GM21825 (cell line): ENCODE measurements around the gene RPRML.
"Not testable (repeated sequence)": the region's sequence is repeated elsewhere in the genome, so short reads cannot be mapped to it uniquely, and the experiment has no call there.

Experiments
- ATAC-seq: cut with Tn5 transposase; IDR thresholded peaks from one replicate; pipeline ENCODE4 v1.9.1; 2021; ENCODE audit warnings: mild to moderate bottlenecking, moderate library complexity; ENCODE audit not compliant: unreplicated experiment

Gene RPRML

DNA sequence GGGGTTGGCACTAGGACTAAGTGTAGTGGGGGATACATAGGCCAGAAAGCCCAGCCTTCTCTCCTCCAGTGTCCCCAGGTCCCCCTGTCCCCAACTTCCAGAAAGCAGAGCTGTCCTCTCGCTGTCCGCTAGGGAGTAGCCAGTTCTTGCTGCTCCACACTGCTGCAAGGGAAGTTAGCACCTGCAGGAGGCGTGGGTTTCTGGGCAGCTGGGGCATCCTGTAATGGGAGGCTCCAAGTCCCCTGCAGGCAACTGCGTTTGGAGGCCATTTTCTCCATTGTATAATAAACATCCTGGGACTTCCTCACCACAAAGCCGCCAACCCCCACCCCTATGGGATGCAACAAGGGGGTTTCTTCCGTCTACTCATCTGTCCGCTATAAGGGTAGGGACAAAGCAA lies 1.7 kb downstream of the RPRML start:
- no peak for ATAC-seq

DNA sequence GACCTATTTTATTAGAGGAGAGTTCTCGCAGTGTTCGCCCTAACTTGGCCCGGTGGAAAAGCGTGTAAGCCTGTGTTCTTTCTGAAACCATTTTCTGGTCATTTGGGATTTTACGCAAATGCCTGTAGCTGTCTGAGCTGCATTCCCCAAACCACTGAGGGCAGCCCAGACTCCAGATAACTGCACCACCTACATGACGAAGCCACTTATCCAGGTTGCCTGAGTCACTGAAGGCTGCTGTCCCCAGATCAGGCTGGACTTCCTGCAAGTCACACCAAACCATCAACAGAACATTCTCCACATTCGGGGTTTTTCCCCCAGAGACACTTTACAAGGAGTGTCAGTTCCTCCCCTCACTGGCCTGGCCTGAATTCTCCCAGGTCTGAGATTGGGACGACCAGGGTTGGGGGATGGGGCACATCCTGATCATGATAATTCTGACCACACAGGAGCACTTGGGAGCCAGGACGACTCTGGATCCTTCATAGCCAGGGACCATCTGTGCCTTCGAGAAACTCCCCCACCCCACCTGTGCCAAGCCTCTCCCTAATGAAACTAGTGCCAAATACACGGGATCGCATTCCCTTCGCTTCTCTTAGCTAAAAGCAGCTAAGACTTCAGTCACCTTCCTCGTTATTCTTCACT lies 2.3 kb downstream of the RPRML start:
- ATAC-seq: no peak

DNA sequence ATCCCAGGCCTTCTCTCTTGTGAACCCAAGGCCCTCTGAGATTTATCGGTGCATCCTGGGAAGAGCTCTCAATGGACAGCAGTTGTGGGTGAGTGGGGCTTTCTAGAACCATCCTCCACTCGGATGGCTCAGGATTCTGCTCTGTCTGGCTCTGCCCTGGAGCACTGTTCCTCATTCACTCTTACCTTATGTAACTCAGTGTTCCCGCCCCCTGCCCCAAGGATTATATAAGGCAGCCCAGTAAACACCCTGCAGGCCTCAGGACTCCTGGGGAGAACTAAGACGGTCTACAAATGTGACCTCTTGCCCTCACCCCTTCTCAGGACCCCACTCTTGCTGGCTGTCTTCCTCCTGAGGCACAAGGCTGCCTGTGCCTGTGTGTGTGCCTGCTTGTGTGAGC lies 3.8 kb downstream of the RPRML start:
- ATAC-seq: no peak

DNA sequence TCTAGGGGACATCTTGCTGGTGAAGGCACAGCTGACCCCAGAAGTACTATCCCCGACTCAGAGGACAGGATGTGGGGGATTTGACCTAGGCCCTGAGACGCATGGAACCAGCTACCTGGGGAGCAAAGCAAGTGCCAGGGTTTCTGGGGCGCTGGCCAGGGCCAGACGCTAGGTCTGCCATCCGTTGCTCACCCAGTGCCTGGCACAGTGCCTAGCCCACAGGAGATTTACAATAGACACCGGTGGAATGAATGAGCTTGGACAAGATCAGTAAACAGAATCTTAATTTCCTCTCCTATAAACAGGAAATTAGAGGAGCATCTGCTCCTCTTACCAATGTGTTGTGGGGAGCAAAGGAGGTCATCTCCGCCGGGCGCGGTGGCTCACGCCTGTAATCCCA lies 5.0 kb downstream of the RPRML start:
- ATAC-seq: no peak

DNA sequence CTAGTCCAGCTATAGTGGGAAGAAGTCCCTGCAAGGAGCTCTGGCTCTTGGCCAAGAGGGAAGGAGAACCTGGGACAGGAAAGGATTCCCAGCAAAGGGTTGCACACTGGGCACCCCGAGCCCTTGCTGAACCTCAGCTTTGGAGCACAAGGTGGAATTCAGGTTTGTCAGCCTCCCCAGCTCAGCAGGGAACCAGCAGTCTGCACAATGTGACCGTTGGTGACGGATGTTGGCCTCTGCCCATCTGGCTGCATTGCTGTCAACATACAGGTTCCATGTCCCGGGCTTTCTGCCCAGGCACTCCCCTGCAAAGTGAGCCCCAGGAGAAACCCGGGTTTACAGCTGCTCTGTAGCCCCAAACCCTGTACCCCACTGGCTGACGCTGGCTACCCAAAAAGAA lies 6.7 kb downstream of the RPRML start:
- ATAC-seq: no peak

DNA sequence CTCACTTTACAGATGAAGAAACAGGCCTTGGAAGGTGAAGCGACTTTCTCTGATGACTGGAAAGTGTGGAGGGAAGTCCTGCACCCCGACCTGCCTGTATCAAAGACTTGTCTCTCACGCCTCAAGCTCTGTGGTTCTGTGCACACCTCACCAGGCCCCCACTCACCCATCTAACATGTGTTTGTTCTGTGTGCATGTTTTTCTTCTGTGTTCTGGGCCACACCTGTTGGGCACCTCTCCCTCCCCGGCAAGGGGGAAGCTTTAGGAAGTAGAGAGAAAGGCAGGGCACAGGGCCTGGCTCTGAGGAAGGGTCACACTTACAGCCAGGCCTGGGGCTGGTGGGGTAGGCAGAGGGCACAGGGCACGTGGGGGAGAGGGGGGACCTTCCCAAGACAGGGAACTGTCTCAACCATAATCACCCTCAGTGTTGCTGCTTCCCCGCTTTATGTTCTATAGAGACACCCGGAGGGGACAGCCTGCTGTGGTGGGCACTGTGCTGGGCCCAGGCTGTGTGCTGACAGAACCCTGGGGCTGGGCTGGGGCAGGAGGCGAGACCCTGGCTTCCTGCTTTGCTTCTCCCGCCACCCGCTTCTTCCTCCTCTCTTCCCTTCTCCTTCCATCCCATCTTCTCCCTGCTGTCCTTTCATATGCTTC lies 7.3 kb downstream of the RPRML start:
- no peak for ATAC-seq

GRCh38 chr17:46968896-46969295 lies 10.2 kb downstream of the RPRML start:
- ATAC-seq: no peak

DNA sequence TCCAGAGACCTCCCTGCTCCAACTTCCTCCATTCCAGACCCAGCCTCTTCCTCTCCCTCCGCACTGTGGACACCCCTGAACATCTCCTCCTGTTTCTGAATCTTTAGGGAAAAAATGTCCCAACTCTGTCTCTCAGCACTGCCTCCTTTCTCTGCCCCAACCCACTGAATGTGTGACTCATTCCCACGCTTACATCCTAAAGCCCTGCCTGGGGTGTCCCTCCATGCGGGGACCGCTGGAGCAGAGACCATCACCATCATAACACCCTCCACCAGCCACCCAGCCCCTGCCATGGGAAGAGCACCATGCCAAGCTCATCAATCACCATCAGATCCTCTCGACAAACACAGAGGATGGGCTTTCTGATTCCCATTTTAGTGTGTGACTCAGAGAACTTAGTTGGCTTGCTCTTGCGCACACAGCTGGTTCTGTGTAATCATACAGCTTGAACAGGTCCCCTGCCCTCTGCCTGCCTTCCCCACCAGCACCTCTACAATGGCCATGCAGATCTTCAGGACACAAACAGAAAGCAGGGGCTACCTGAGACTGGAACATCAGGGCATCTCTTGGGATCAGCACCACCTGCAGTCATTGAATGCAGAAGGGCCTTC lies 10.7 kb downstream of the RPRML start:
- no peak for ATAC-seq

DNA sequence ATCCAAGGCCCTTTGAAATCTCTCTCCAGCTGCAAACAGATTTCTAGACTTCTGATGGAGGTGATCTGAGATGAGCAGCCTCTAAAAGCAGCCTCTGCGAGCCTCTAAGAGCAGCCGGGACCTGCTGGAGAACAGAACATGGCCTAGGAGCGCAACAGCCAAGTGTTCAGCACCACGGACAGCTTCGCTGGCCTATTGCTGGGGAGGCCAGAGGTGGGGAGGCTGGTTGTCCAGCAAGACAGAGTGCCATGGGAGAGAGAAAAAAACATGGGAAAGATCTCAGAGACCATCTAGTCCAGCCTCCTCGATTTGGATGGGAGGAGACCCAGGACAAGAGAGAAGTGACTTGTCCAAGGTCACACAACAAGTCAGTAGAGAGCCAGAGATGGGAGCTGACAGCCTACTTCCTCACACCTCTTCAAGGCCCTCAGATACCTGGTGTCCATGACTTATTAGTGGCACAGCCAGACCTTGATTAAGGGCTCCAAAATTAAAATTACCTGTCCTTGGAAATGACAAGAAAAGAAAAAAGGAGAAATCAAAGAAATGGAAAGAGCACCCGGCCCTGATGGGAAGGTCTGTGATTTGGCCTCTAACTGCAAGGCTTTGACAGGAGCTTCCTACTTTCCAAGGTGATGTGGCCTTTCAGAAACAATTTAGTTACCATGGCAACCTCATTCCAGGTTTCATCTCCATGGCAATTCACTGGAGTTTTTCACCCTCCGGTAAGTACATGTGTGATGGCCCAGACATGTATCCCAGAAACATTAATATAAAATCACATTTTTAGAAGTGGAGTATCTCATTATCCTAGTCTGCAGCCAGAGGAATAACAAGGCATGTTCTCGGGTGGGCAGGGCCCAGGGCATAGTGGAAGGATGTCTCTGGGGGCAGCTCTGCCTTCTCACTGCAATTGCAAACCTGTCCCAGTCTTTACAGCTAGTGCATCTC lies 14.5 kb downstream of the RPRML start:
- no peak for ATAC-seq

DNA sequence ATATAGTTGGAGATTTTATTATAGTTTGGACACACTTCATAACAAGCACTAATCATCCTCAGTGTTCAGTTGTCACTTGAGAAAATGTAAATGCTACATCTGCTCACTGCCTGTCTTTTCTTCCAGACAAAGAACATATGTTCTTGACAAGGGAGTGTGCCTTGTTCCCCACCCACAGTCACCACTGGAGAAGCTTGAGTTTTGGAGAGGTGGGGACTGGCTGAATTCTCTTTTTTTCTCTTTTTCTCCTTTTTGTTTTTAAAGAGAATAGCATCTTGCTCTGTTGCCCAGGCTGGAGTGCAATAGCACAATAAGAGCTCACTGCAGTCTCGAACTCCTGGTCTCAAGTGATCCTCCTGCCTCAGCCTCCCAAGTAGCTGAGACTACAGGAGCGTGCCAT lies 15.5 kb downstream of the RPRML start:
- ATAC-seq: no peak

- ATAC-seq: no peak
These were observed 16.7 kb downstream of the RPRML start for GRCh38 chr17:46962374-46962790.

DNA sequence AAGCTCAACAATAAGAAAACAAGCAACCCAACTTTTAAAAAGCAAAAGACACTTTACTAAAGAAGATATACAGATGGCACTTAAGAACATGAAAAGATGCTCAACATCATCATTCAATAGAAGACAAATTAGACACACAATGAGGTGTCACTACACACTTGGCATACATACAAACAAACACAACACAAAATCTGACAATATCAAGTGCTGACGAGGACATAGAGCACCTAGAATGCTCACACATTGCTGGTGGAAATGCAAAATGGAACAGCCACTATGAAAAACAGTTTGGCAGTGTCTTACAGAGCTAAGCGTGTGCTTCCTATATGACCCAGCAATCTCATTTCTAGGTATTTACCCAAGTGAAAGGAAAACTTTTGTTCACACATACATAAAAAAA lies 18.9 kb downstream of the RPRML start:
- ATAC-seq: no peak

GRCh38 chr17:46958041-46958591 lies 20.9 kb downstream of the RPRML start:
- no peak for ATAC-seq

DNA sequence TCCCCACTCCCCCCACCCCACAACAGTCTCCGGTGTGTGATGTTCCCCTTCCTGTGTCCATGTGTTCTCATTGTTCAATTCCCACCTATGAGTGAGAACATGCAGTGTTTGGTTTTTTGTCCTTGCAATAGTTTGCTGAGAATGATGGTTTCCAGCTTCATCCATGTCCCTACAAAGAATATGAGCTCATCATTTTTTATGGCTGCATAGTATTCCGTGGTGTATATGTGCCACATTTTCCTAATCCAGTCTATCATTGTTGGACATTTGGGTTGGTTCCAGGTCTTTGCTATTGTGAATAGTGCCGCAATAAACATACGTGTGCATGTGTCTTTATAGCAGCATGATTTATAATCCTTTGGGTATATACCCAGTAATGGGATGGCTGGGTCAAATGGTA lies 25.9 kb downstream of the RPRML start:
- ATAC-seq: not testable (repeated sequence)

GRCh38 chr17:46952115-46952514 lies 26.9 kb downstream of the RPRML start:
- no peak for ATAC-seq

DNA sequence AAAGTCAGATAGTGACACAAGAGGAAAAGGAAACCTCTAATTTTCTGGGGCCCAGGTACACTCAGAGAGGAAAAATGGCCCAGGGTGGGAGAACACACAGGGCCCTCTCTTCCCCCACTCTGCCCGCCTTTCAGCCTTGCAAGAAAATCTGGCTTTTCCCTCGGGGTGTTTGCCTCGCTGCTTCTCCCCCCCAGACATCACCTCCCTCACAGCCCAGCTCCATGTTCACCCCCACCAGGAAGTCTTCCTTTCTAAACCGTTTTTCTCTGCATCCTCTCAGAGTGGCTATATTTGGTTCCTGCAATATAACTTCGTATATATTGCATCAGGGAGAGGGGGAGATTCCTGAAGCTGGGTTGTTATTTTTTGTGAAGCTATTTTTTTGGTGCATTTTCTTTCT lies 27.3 kb downstream of the RPRML start:
- no peak for ATAC-seq

DNA sequence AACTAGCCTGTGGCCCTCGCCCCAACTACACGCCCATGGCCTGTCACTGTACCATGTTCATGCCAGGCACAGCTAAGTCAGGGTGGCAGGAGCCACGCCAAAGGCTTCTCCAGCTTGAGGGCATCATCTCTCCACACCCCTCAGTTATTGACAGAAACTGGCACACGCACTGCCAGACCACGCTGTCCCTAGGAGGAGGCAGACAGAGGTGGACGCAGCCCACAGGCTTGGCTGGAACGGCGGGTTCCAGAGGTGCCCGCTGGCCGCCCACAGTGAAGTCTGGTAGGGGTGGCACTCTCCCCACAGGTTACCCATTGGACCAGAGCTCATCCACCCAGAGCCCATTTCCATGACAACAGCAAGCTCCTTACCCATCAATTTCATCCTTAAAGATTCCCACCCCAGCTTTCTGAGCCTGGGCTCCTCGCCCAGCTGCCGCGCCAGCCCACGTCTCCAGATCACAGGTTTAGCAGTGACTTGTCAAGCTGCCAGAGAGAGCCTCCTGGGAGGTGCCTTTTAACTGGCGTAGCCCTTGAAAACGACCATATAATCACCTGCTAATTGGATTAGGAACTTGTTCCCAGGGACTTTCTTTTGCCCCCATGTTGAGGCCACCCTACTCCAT lies 27.9 kb downstream of the RPRML start:
- no peak for ATAC-seq

- ATAC-seq: no peak
These were observed 28.6 kb downstream of the RPRML start for GRCh38 chr17:46950342-46950996.

DNA sequence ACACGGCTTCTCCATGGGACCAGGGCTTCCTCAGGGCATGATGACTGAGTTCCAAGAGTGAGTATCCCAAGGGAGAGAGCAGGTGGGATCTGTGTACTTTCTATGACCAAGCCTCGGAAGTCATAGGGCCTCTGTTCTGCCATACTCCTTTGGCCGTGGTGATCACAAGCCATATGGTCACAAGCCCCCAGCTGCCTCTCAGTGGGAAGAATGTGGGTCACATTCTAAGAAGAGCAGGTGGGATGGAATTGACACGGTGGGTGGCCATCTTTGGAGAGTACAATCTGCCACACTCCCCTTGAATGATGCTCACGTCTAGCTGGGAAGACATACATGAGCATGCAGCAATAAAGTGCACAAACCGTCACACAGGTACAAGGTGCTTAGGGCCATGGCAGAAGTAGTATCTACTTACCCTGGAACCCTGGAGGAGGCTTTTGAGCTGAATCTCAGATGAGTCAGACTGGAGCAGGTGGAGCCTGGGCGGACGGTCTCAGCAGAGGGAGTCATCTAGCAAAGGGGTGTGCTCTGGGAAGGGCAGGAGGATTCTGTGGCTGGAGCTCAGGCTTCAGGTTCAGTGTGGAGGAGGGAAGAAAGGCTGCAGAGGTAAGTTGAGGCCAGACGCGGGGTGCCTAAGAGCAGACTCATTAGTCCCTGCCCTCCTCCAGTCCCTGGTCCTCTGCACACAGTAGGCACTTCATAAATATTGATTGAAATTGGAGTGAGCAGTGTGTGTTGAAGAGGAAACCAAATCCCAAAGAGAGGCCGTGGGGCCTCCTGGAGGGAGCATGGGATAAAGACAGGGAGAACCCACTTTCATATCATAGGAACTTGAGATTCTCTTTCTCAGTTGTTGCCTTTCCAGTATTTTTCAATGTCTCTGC lies 29.5 kb downstream of the RPRML start:
- no peak for ATAC-seq
